ENCODE measurements around the gene OR4M1. TPM values are rescaled to one million over a fixed set of nuclear protein-coding genes. Genes with fewer than 3 reads are reported as not detected.
"Not testable (repeated sequence)": the region's sequence is repeated elsewhere in the genome, so short reads cannot be mapped to it uniquely, and the experiment has no call there.

Gene OR4M1
- total and polyA plus RNA-seq, 2 experiments from 2014 or later = not detected

DNA sequence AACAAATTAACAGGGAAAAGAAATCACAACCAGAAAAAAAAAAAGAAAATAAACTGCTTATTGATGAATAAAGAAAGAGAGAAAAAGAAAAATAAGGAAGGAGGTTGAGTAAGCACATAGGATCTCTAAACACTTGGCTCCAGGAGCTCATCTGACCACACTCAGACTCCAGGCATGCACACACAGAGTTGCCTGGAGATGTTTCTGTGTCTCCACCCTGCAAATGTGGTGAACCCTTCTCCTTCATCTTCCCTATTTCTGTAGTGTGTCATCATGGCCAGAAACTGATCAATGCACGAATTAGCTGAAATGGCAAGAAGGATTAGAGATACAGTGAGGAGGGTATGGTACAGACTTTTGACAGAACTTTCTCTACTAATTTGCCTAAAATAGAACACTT, 50.5 kb downstream of the OR4M1 start:
- Histone ChIP-seq H3K4me1 (ENCODE audit: low read depth) (no peaks in the 10 kb centered on the region), H3K4me3 (no peak overlapping the region), H3K9me3 (ENCODE audit: low read depth) (no peaks in the 10 kb centered on the region), H3K27me3 (no peaks in the 10 kb centered on the region), H3K27ac (no peak overlapping the region), H3K36me3 (no peaks in the 10 kb centered on the region)
- DNase-seq (ENCODE audit: low read depth in 1 of 2, low spot score in 1 of 2) = no peak
- TF ChIP-seq CTCF (IDR thresholded peaks at IDR 0.05; ENCODE audit: low read depth, low read length) = no peak

GRCh38 chr14:19827626-19828244, 54.4 kb downstream of the OR4M1 start:
- not testable (repeated sequence) for H3K36me3 ChIP-seq; H3K9me3 ChIP-seq (ENCODE audit: low read depth); H3K4me1 ChIP-seq (ENCODE audit: low read depth); H3K27ac ChIP-seq; H3K27me3 ChIP-seq; H3K4me3 ChIP-seq; DNase-seq (ENCODE audit: low read depth in 1 of 2, low spot score in 1 of 2)

GRCh38 chr14:19828314-19828713, 55.0 kb downstream of the OR4M1 start:
- H3K4me1 ChIP-seq (ENCODE audit: low read depth) = no peaks in the 10 kb centered on the region
- no peak for DNase-seq (ENCODE audit: low read depth in 1 of 2, low spot score in 1 of 2)
- H3K4me3 ChIP-seq = no peak overlapping the region
- H3K36me3 ChIP-seq = no peaks in the 10 kb centered on the region
- no peaks in the 10 kb centered on the region for H3K27me3 ChIP-seq
- TF ChIP-seq CTCF (IDR thresholded peaks at IDR 0.05; ENCODE audit: low read depth, low read length) = no peak
- no peaks in the 10 kb centered on the region for H3K9me3 ChIP-seq (ENCODE audit: low read depth)
- H3K27ac ChIP-seq = no peak overlapping the region

Other genes with a start within 250 kb of the OR4M1 start
- not detected in 2 replicates for gene OR11H2, start 59.6 kb upstream of the OR4M1 start, total RNA-seq
- gene OR11H2, start 59.6 kb upstream of the OR4M1 start, polyA plus RNA-seq = not detected in 2 replicates
- gene OR4Q3, start 29.9 kb upstream of the OR4M1 start, total RNA-seq = not detected in 2 replicates
- not detected in 2 replicates for gene OR4Q3, start 29.9 kb upstream of the OR4M1 start, polyA plus RNA-seq
- gene OR4N2, start 30.3 kb downstream of the OR4M1 start, total RNA-seq = not detected in 2 replicates
- gene OR4N2, start 30.3 kb downstream of the OR4M1 start, polyA plus RNA-seq = not detected in 2 replicates
- gene OR4K2, start 101.6 kb downstream of the OR4M1 start, total RNA-seq = not detected in 2 replicates
- gene OR4K2, start 101.6 kb downstream of the OR4M1 start, polyA plus RNA-seq = not detected in 2 replicates
- gene OR4K5, start 147.1 kb downstream of the OR4M1 start, total RNA-seq = not detected in 2 replicates
- gene OR4K5, start 147.1 kb downstream of the OR4M1 start, polyA plus RNA-seq = not detected in 2 replicates
- gene OR4K1, start 157.4 kb downstream of the OR4M1 start, total RNA-seq = not detected in 2 replicates
- gene OR4K1, start 157.4 kb downstream of the OR4M1 start, polyA plus RNA-seq = not detected in 2 replicates
- not detected in 2 replicates for gene OR4K15, start 202.1 kb downstream of the OR4M1 start, total RNA-seq
- gene OR4K15, start 202.1 kb downstream of the OR4M1 start, polyA plus RNA-seq = not detected in 2 replicates
- not detected in 2 replicates for gene OR4Q2, start 228.7 kb downstream of the OR4M1 start, total RNA-seq
- gene OR4Q2, start 228.7 kb downstream of the OR4M1 start, polyA plus RNA-seq = not detected in 2 replicates
- gene OR4K14, start 245.8 kb downstream of the OR4M1 start, total RNA-seq = not detected in 2 replicates
- gene OR4K14, start 245.8 kb downstream of the OR4M1 start, polyA plus RNA-seq = not detected in 2 replicates